Coronary artery (tissue), 2 donors: ENCODE data around the gene CPNE7.
"Not testable (repeated sequence)": the region's sequence is repeated elsewhere in the genome, so short reads cannot be mapped to it uniquely, and the experiment has no call there.

ENCODE experiments used
- DNase-seq: peaks from one replicate; pipeline ENCODE4 v3.0.0-alpha.2; 2017; ENCODE audit warnings: low spot score
- H3K27ac ChIP-seq, 2 donors: fragments of 200-600 bp; sonication (generic); one replicate each; pipeline ENCODE4 v1.5.1; 2016 to 2019
- H3K4me3 ChIP-seq: fragments of 200-600 bp; sonication (generic); 2 replicates; pipeline ENCODE4 v1.5.1; 2016; ENCODE audit warnings: mild to moderate bottlenecking, moderate library complexity
- CTCF ChIP-seq: fragments of 200-600 bp; sonication (generic); IDR thresholded peaks from one replicate; pipeline ENCODE4 v1.5.1; 2019; ENCODE audit warnings: antibody characterized with exemption

Gene CPNE7

GRCh38 chr16:89621136-89621697, 45.7 kb downstream of the CPNE7 start:
- no peak overlapping the region for H3K27ac ChIP-seq
- DNase-seq = no peak

GRCh38 chr16:89621698-89622409, 46.3 kb downstream of the CPNE7 start:
- Histone ChIP-seq H3K4me3 (no peak overlapping the region), H3K27ac (no peak overlapping the region)
- no peak for DNase-seq
- TF ChIP-seq CTCF = no peak

More at GRCh38 chr16:89621136-89621697, 45.7 kb downstream of the CPNE7 start:
- no peak overlapping the region for H3K4me3 ChIP-seq
- TF ChIP-seq CTCF = no peak

DNA sequence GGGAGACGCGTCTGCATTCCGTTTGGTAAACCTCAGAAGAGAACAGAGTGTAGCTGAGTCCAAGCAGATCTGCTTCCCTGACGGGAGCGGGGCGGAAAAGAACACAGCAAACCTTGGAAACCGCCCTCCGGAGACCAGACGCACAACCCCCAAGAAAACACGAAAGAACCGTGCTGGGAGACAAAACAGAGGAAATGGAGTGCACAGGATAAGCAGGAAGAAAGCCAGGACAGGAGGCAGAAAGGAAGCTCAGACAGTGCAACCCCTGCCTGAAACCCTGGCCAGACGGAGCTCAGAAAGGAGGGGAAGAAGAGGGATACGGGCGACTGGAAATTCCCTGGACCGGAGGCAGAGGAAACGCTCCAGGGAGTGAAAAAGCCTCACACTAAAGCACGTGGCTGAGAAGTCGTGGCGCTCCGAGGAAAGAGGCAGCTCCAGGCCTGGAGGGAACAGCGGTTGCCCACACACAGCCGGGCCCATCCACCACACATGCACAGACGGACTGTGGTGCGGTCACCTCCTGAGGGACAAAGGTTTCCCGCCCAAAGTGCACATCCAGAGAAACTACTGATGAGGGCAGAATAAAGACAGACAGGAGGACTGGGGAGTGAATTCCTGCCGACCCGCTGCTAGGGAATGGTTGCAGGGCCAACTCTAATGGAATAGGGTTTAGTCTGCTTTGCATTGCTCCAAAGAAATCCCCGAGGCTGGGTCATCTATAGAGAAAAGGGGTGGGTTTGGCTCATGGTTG, 48.1 kb downstream of the CPNE7 start:
- no peak for DNase-seq
- no peak overlapping the region for H3K4me3 ChIP-seq
- no peak for TF ChIP-seq CTCF
- no peak overlapping the region for H3K27ac ChIP-seq

GRCh38 chr16:89624777-89625761, 49.5 kb downstream of the CPNE7 start:
- Histone ChIP-seq H3K27ac (no peak overlapping the region), H3K4me3 (no peak overlapping the region)
- no peak for DNase-seq
- no peak for TF ChIP-seq CTCF

- Histone ChIP-seq H3K27ac (no peak overlapping the region), H3K4me3 (no peak overlapping the region)
- no peak for TF ChIP-seq CTCF
- no peak for DNase-seq
These were observed 54.5 kb downstream of the CPNE7 start for GRCh38 chr16:89629827-89630610.

GRCh38 chr16:89633064-89633631, 57.6 kb downstream of the CPNE7 start:
- DNase-seq = no peak
- Histone ChIP-seq H3K27ac (no peak overlapping the region), H3K4me3 (no peak overlapping the region)
- TF ChIP-seq CTCF = no peak

DNA sequence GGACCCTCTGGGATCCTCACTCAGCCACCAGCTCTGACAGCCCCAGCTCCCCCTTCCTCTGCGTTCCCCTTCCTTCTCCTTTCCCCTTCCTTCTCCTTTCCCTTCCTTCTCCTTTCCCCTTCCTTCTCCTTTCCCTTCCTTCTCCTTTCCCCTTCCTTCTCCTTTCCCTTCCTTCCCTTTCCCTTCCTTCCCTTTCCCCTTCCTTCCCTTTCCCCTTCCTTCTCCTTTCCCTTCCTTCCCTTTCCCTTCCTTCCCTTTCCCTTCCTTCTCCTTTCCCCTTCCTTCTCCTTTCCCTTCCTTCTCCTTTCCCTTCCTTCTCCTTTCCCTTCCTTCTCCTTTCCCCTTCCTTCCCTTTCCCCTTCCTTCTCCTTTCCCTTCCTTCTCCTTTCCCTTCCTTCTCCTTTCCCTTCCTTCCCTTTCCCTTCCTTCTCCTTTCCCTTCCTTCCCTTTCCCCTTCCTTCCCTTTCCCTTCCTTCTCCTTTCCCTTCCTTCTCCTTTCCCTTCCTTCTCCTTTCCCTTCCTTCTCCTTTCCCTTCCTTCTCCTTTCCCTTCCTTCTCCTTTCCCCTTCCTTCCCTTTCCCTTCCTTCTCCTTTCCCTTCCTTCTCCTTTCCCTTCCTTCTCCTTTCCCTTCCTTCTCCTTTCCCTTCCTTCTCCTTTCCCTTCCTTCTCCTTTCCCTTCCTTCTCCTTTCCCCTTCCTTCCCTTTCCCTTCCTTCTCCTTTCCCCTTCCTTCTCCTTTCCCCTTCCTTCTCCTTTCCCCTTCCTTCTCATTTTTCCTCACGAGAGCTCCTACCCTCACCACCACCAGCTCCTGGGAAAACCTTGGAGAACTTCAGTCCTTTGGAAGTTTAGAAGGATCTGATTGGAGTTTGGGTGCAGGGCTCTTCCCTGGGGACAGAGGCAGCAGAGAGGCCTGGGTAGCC, 59.2 kb downstream of the CPNE7 start:
- H3K4me3 ChIP-seq, DNase-seq, H3K27ac ChIP-seq: not testable (repeated sequence)
